Activated T-helper 17 cell treated with anti-CD3 and anti-CD28 coated beads, Interleukin-2, amount 50 U/mL, for 72 hours (primary cell): ENCODE results near the gene AASDHPPT. TPM values are rescaled to one million over a fixed set of nuclear protein-coding genes. Genes with fewer than 3 reads are reported as not detected.

ENCODE experiments used
- ATAC-seq: fragments of 150-1000 bp; cut with Tn5 transposase; replicated peaks from 2 replicates; pipeline ENCODE4 v1.10.0; 2021; ENCODE audit warnings: mild to moderate bottlenecking, moderate library complexity
- H3K27ac Mint-ChIP-seq: one replicate; pipeline ENCODE4 v1.8.0; 2022; ENCODE audit warnings: mixed read lengths
- H3K27me3 Mint-ChIP-seq: one replicate; pipeline ENCODE4 v1.8.0; 2022; ENCODE audit warnings: mixed read lengths
- H3K36me3 Mint-ChIP-seq: one replicate; pipeline ENCODE4 v1.8.0; 2022; ENCODE audit warnings: low read depth, mild to moderate bottlenecking, mixed read lengths
- H3K4me1 Mint-ChIP-seq: one replicate; pipeline ENCODE4 v1.8.0; 2022; ENCODE audit warnings: mixed read lengths
- H3K4me3 Mint-ChIP-seq: one replicate; pipeline ENCODE4 v1.8.0; 2022; ENCODE audit warnings: mild to moderate bottlenecking, mixed read lengths
- H3K9me3 Mint-ChIP-seq: one replicate; pipeline ENCODE4 v1.8.0; 2022; ENCODE audit warnings: mixed read lengths
- total RNA-seq, 2 donors: library from RNA; stranded (reverse); gene quantifications; one replicate each; pipeline ENCODE4 v1.2.3, GENCODE V29; 2022

Gene AASDHPPT
- total RNA-seq, 2 donors from 2014 or later = 24.0 to 37.0 TPM

- Mint-ChIP-seq H3K9me3 (peaks cover 4% of the 10 kb centered on the region), H3K36me3 (peaks cover 25% of the 10 kb centered on the region), H3K4me1 (no peaks in the 10 kb centered on the region), H3K27ac (no peak overlapping the region), H3K4me3 (no peak overlapping the region), H3K27me3 (no peaks in the 10 kb centered on the region)
- no peak for ATAC-seq
These were observed 24.4 kb downstream of the AASDHPPT start for GRCh38 chr11:106101819-106102218.

- no peak for ATAC-seq
- Mint-ChIP-seq H3K27me3 (peaks cover 5% of the 10 kb centered on the region), H3K27ac (no peak overlapping the region), H3K36me3 (no peaks in the 10 kb centered on the region), H3K9me3 (peaks cover 4% of the 10 kb centered on the region), H3K4me1 (no peaks in the 10 kb centered on the region), H3K4me3 (no peak overlapping the region)
These were observed 28.5 kb downstream of the AASDHPPT start for GRCh38 chr11:106105986-106106385.

GRCh38 chr11:106121570-106122320, 44.3 kb downstream of the AASDHPPT start:
- Mint-ChIP-seq H3K4me3 (no peak overlapping the region), H3K9me3 (no peaks in the 10 kb centered on the region), H3K27me3 (peaks cover 20% of the 10 kb centered on the region), H3K4me1 (no peaks in the 10 kb centered on the region), H3K27ac (no peak overlapping the region), H3K36me3 (no peaks in the 10 kb centered on the region)
- ATAC-seq = no peak

- no peaks in the 10 kb centered on the region for H3K9me3 Mint-ChIP-seq
- no peaks in the 10 kb centered on the region for H3K36me3 Mint-ChIP-seq
- no peak overlapping the region for H3K27ac Mint-ChIP-seq
- peaks cover 25% of the 10 kb centered on the region for H3K27me3 Mint-ChIP-seq
- no peaks in the 10 kb centered on the region for H3K4me1 Mint-ChIP-seq
- ATAC-seq = no peak
- no peak overlapping the region for H3K4me3 Mint-ChIP-seq
These were observed 50.1 kb downstream of the AASDHPPT start for GRCh38 chr11:106127604-106128003.

- Mint-ChIP-seq H3K36me3 (no peaks in the 10 kb centered on the region), H3K27ac (no peak overlapping the region)
These were observed 51.3 kb downstream of the AASDHPPT start for GRCh38 chr11:106128740-106129139.

GRCh38 chr11:106131998-106132397, 54.5 kb downstream of the AASDHPPT start:
- Mint-ChIP-seq H3K36me3 (no peaks in the 10 kb centered on the region), H3K27me3 (peaks cover 33% of the 10 kb centered on the region), H3K4me1 (no peaks in the 10 kb centered on the region), H3K9me3 (no peaks in the 10 kb centered on the region), H3K27ac (no peak overlapping the region), H3K4me3 (no peak overlapping the region)
- no peak for ATAC-seq

More at GRCh38 chr11:106128740-106129139, 51.3 kb downstream of the AASDHPPT start:
- Mint-ChIP-seq H3K4me1 (no peaks in the 10 kb centered on the region), H3K9me3 (no peaks in the 10 kb centered on the region), H3K4me3 (no peak overlapping the region), H3K27me3 (peaks cover 26% of the 10 kb centered on the region)
- ATAC-seq = no peak

GRCh38 chr11:106132582-106133354, 55.3 kb downstream of the AASDHPPT start:
- no peaks in the 10 kb centered on the region for H3K36me3 Mint-ChIP-seq
- no peaks in the 10 kb centered on the region for H3K9me3 Mint-ChIP-seq
- ATAC-seq = peak; percentile 56
- no peak overlapping the region for H3K4me3 Mint-ChIP-seq
- peaks cover 38% of the 10 kb centered on the region for H3K27me3 Mint-ChIP-seq
- H3K4me1 Mint-ChIP-seq = no peaks in the 10 kb centered on the region
- no peak overlapping the region for H3K27ac Mint-ChIP-seq

- Mint-ChIP-seq H3K27ac (no peak overlapping the region), H3K36me3 (no peaks in the 10 kb centered on the region), H3K27me3 (peaks cover 34% of the 10 kb centered on the region), H3K9me3 (peaks cover 5% of the 10 kb centered on the region), H3K4me3 (no peak overlapping the region), H3K4me1 (no peaks in the 10 kb centered on the region)
- no peak for ATAC-seq
These were observed 56.1 kb downstream of the AASDHPPT start for GRCh38 chr11:106133529-106133928.

GRCh38 chr11:106137061-106137460, 59.6 kb downstream of the AASDHPPT start:
- no peak for ATAC-seq
- Mint-ChIP-seq H3K27ac (no peak overlapping the region), H3K9me3 (peaks cover 5% of the 10 kb centered on the region), H3K36me3 (no peaks in the 10 kb centered on the region), H3K4me1 (no peaks in the 10 kb centered on the region), H3K4me3 (no peak overlapping the region), H3K27me3 (peaks cover 30% of the 10 kb centered on the region)

GRCh38 chr11:106137758-106138157, 60.3 kb downstream of the AASDHPPT start:
- Mint-ChIP-seq H3K27me3 (peaks cover 27% of the 10 kb centered on the region), H3K27ac (no peak overlapping the region), H3K4me1 (no peaks in the 10 kb centered on the region), H3K9me3 (peaks cover 5% of the 10 kb centered on the region), H3K4me3 (no peak overlapping the region), H3K36me3 (no peaks in the 10 kb centered on the region)
- no peak for ATAC-seq

Other genes starting within 250 kb of the AASDHPPT start
- 10 to 100 TPM; 13.4 to 16.6 TPM for gene MSANTD4, start 55.4 kb upstream of the AASDHPPT start, total RNA-seq
- 10 to 100 TPM in 1 of 2 donors, 1 to 10 TPM in 1; 6.0 to 14.3 TPM for gene KBTBD3, start 315 bp upstream of the AASDHPPT start, total RNA-seq